HG02759 (cell line): ENCODE measurements around the gene FSIP2.
"Not testable (repeated sequence)": the region's sequence is repeated elsewhere in the genome, so short reads cannot be mapped to it uniquely, and the experiment has no call there.

Experiments used
- ATAC-seq: cut with Tn5 transposase; IDR thresholded peaks from one replicate; pipeline ENCODE4 v1.9.1; 2021; ENCODE audit warnings: mild to moderate bottlenecking, moderate library complexity; ENCODE audit not compliant: unreplicated experiment

Gene FSIP2

DNA sequence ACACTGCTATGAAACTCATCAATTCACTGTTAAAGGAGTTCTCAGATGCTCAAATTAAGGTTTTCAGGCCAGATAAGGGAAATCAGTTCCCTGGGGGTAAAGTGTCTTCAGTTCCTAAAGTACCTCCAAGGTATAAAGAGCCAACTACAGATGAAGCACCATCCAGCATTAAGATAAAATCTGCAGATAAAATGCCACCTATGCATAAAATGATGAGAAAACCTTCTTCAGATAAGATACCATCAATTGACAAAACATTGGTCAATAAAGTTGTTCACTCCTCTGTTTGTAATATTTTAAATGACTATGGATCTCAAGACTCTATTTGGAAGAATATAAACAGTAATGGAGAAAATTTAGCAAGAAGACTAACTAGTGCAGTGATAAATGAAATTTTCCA is 68.2 kb downstream of the FSIP2 start:
- no peak for ATAC-seq

DNA sequence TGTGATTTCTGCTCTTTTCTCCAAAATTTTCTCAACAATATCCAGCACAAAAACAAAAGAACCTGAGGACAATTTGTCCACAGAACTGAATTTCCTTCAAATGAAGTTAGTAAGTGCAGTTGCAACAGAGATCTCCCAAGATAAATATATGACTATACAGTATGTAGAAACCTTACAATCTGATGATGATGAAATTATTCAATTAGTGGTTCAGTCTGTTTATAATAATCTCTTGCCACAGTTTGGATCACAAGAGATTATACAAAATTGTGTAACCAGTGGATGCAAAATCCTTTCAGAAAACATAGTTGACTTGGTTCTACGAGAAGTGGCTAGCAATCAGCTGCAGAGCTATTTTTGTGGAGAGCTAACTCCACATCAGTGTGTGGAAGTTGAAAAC is 68.7 kb downstream of the FSIP2 start:
- no peak for ATAC-seq

DNA sequence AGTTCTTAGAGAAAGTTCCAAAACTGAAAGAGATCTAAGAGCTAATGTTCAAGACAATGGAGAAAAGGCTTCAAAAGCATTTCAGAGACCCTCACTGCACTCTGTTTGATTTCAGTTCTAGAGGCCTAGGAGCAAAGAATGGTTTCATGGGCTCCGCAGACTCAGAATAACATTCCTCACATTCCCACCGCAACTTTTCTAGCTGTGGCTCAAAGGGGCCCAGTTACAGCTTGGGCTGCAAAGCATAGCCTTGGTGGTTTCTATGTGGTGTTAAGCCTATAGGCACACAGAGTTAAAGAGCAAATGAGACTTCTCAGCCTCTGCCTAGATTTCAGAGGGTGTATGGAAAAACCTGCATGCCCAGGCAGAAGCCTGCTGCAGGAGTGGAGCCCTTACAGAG is 73.0 kb downstream of the FSIP2 start:
- no peak for ATAC-seq

DNA sequence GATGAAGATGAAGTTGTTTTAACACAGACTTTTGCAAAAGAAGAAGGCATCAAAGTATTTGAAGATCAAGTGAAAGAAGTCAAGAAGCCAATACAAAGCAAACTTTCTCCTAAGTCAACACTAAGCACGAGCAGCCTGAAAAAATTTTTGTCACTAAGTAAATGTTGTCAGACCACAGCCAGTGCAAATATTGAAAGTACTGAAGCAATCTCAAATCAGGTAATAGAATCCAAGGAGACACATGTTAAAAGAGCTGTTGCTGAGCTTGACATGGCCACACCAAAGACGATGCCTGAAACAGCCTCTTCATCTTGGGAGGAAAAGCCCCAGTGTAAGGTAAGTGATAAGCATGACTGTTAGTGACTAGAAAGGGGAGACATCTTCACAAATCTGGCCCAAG is 75.1 kb downstream of the FSIP2 start:
- ATAC-seq, result no peak

DNA sequence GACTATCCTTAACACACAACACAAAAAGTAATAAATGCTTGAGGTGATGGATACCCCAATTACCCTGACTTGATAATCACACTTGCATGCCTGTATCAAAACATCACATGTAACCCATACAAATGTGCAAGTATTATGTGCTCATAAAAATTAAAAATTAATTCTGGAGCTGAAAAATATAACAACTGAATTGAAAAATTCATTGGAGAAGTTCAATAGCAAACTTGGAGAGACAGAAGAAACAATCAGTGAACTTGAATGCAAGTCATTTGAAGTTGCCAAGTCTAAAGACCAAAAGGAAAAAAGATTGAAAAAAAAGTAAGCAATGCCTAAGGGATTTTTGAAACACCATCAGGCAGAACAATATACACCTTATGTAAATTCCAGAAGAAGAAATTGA is 79.4 kb downstream of the FSIP2 start:
- ATAC-seq, result no peak

DNA sequence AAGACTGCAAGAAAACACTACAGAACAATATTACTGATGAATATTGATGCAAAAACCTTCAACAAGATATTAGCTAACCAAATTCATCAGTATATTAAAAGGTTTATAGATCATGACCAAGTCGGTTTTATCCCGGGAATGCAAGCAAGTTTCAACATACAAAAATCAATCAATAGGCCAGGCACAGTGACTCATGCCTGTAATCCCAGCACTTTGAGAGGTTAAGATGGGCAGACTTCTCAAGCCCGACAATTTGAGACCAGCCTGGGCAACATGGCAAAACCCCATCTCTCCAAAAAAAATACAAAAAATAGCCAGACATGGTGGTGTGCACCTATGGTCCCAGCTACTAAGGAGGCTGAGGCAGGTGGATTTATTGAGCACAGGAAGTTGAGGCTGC is 82.9 kb downstream of the FSIP2 start:
- no peak for ATAC-seq

DNA sequence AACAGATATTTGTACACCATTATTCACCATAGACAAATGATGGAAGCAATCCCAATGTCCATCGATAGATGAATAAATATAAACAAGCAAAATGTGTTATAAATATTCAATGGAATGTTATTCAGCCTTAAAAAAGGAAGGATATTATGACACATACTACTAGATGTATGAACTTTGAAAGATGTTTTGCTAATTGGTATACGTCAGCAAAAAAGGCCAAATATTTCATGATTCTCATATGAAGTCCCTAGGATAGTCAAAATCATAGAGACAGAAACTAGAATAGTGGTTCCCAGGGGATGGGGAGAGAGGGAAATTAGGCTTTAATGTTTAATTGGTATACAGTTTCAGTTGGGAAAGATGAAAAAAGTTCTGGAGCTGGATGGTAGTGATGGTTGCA is 85.2 kb downstream of the FSIP2 start:
- ATAC-seq, result no peak

DNA sequence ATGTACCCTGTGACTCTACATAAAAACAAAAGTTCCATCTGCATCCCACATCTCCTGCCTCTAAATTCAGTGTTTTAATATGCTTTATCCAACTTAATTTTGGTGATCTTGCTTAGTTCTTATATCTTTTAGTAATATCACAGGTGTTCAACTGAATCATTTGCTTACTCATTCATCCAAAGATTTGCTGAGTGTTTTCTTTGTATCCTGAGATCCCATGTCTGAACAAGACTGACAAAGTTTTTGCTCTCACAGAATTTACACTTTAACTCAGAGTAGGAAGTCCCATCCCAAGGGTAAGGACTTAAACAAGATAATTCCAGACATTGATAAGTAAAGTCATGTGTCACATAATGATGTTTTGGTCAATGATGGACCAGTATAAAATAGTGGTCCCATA is 87.0 kb downstream of the FSIP2 start:
- ATAC-seq, result no peak

DNA sequence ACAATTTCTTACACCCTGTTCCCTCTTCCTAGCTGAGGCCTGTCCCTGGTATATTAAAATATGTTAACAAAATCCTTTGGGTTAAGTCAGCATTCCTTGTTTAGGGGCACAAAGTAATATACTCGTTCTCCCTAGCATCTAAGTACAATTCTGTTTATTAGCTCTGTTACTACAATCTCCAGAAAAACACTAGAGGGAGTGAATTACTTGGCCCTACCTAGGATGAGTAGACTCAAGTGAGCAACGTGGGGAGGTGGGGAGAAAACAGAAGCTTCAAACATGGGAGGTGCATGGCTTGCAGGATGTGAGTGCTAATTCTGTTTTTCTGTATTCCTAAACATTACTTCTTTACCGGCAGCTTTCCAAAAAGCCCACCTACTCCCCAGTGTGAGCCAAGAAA is 89.7 kb downstream of the FSIP2 start:
- no peak for ATAC-seq

DNA sequence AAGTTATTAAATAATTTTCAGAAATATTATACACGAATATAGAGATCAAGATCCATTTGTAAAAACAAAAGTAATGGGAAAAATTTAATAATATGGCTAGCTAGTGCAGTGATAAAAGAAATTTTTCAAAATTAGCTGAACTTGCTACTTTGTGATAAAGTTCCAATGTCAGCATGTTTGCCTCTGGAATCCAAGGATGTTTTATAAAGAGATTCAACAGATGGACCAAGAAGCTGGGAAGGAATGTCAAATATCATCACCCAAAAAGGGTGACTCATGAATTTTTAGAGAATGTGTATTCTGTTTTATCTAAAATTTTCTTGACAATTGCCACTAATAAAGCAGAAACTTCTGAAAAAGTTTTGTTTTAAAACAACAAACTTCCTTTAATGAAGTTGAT is 95.3 kb downstream of the FSIP2 start:
- no peak for ATAC-seq

DNA sequence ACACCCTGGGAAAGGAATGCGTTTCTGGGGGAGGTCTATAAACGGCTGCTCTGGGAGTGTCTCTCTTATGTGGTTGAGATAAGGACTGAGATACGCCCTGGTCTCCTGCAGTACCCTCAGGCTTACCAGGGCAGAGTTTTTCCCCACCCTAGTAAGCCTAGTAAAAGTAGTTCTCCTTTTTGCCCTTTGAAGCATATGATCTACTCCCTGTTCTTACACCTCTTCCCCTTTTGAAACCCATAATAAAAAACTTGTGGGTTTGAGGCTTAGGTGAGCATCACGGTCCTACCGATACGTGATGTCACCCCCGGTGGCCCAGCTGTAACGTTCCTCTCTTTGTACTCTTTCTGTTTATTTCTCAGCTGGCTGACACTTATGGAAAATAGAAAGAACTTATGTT is 97.4 kb downstream of the FSIP2 start:
- no peak for ATAC-seq

DNA sequence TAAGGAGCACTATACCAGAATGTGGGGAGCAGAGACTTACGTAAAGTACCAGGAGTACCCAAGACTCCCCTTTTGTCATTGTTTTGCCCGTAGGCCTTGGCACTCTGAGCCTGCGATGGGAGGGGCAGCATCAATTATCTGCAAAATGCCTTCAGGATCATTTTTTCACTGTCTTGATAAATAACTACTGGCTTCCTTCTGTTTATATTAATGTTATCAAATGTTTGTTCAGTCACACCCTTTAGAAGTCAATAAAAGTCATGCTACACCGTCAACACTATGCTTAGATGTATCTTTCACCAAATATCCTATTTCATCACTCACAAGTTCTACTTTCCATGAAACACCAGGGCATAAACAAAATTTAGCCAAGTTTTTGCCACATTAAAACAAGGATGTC is 116.3 kb downstream of the FSIP2 start:
- no peak for ATAC-seq

DNA sequence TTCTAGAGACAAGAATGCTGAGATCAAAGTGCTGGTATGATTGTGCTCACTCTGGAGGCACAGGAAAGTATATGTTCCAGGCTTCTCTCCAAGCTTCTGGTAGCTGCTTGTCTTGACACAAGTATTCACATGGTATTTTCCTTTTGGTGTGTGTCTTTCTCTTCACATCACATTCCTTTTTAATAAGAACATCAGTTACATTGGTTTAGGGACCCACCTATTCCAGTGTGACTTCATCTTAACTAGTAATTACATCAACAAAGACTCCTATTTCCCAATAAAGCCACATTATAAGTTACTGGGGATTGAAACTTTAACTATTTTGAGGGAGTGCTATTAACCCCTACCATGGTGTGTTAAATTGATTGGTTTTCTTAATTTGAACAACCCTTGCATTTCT is 119.1 kb downstream of the FSIP2 start:
- no peak for ATAC-seq

DNA sequence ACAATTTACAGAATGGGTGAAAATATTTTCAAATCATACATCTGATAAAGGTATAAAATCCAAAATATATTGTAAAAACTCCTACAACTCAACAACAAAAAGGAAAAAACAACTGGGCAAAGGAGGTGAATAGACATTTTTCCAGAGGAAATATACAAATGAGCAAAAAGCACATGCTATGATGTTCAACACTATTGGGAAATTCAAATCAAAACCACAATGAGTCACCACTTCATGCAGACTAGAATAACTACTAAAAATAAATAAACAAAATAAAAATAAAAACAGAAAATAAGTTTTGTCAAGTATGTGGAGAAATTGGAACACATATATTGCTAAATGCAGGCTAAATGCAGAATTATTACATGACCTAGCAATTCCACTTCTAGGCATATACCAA is 120.9 kb downstream of the FSIP2 start:
- no peak for ATAC-seq

DNA sequence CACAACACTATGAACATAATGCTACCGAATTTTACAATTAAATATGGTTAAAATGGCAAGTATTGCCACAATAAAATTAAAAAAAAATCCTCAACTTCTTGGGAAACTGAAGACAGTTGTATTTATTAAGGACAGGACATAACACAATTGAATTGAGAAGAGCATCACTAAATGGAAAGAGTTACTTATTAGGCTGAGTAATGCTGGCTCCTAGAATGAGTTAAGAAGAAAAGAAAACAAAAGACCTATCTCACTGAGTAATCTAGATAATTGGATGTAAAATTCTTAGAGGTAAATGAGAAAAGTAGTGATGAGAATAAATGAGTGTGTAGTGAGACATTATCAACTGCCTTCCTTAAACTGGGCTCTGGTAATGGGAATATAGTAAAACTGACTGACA is 121.7 kb downstream of the FSIP2 start:
- no peak for ATAC-seq

DNA sequence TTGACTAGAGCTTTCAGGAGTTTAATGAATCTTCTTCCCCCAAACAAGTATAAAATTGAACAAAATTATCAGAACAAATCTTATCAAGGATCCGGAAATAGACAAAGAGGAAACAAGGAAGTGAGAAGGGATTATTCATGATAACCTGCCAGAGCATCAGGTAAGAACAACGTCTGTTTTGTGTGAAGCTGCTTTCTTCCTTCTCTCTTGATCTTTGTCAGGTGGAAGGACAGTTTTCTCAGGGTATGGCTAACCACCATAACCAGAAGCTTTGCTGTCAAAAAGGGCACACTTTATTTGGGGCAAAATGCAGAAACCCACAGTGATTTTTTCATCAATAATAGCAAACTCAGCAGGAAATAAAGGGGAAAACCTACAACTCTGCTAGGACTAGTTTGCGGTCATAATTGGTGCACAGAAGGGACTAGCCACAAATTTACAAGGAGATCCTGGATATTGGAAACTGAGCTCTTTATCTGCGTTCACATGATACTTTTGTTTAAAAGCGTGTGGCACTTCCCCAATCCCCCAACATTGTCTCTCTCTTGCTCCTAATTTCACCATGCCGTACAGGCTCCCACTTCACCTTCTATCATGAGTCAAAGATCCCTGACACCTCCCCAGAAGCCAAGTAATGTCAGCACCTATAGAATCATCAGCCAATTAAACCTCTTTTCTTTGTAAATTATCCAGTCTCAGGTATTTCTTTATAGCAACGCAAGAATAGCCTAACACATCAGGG is 124.2 kb downstream of the FSIP2 start:
- ATAC-seq, result no peak

DNA sequence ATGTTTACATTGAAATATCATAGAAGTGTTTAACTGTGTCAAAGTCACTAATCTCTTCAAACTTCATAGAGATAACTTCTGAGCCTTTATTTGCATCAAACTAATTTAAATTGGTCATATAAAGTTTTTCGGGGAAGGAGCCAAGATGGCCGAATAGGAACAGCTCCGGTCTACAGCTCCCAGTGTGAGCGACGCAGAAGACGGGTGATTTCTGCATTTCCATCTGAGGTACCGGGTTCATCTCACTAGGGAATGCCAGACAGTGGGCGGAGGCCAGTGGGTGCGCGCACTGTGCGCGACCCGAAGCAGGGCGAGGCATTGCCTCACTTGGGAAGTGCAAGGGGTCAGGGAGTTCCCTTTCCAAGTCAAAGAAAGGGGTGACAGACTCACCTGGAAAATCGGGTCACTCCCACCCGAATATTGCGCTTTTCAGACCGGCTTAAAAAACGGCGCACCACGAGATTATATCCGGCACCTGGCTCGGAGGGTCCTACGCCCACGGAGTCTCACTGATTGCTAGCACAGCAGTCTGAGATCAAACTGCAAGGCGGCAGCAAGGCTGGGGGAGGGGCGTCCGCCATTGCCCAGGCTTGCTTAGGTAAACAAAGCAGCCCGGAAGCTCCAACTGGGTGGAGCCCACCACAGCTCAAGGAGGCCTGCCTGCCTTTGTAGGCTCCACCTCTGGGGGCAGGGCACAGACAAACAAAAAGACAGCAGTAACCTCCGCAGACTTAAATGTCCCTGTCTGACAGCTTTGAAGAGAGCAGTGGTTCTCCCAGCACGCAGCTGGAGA is 126.1 kb downstream of the FSIP2 start:
- ATAC-seq, result not testable (repeated sequence)

DNA sequence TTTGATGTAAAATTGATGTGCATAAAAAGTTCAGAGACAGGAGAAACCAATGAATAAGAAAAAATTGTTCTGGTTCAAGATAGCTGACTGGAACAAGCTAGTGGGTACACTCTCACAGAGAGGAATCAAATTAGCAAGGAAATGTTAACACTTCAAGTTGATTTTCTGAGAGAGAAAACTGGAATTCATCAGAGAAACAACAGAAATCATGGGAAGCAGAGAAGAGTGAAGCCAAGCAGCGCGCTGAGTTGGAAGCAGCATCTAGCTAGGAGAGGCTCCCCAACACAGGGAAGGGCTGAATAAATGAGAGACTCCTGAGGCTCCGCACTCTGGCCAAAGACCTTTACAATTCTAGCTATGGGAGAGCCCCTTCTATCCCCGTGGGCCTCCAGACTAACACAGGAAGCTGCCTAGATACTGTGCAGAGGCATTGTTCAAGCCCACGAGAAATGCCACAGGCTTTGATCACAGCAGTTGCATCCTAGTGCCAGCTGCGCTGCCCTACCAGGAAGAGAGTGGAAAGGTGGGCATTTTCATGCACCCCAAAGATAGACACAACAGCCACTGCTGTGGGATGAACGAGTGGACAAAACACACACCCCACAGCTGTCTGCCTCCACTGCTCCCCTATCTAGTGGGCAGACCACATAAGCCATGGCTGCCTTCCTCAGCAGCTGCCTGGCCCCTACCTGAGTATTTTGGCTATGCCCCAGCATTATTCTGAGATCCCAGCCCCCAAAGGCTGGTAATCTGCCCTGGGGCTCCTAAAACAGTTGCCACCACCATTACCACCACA is 136.7 kb downstream of the FSIP2 start:
- ATAC-seq, result no peak

DNA sequence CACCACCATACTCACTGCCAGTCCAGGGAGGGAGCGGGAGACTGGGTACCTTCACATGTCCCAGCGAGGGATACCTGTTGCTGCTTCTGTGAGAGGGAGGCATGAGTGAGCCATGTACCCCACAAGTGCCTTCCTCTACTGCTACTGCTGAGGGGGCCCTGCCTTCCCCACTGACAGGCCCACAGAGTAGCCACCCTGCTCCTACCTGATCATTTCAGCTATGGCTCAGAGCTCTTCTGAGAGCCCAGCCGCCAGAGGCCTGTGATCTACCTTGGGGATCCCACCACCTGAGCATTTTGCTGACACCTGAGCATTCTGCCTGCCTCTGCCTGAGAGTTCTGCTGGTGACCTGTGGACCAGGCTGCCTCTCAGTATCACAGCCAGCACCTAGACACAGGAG is 137.6 kb downstream of the FSIP2 start:
- ATAC-seq, result no peak

DNA sequence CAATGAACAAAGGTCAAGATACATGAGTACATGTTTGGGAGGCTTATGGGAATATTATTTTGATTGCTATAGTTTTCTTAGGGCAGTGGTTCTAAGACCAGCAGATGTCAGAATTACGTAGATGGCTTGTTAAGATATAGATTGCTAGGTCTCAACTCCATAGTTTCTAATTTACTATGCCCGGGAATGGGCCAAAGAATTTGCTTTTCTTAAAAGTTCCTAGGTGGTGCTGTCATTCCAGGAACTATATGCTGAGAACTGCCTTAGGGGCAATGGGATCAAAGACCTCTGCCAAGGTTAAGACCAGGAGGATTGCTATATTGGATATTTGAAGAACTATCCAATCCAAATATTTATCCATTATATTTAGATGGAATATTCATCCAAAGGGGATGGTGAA is 141.8 kb downstream of the FSIP2 start:
- ATAC-seq, result no peak
